SK-N-SH treated with all-trans-retinoic acid at 6 μM for 48 hours (cell line): ENCODE data around the gene ADCYAP1R1.

Experiments
- ATAC-seq: fragments of 200-7000 bp; cut with Tn5 transposase; 3 replicates; pipeline ENCODE4 v1.9.1; 2020; ENCODE audit warnings: mild to moderate bottlenecking, moderate library complexity
- ARNTL ChIP-seq: fragments of 450-650 bp; formaldehyde crosslinking; IDR thresholded peaks from 2 replicates; pipeline ENCODE4 v1.5.0; 2020; ENCODE audit warnings: low read depth, mild to moderate bottlenecking, moderate library complexity, borderline replicate concordance
- BACH2 ChIP-seq: fragments of 250-450 bp; sonication (Bioruptor Pico); IDR thresholded peaks from 2 replicates; pipeline ENCODE4 v1.9.0; 2021; ENCODE audit warnings: mild to moderate bottlenecking, borderline replicate concordance
- CSDC2 ChIP-seq: fragments of 250-450 bp; sonication (Bioruptor Pico); IDR thresholded peaks from 2 replicates; pipeline ENCODE4 v1.5.0; 2020; ENCODE audit warnings: mild to moderate bottlenecking, moderate library complexity
- GLIS3 ChIP-seq: fragments of 250-450 bp; sonication (Bioruptor Pico); IDR thresholded peaks from 2 replicates; pipeline ENCODE4 v1.5.0; 2020; ENCODE audit warnings: mild to moderate bottlenecking, moderate library complexity
- ISL1 ChIP-seq: fragments of 250-450 bp; sonication (Bioruptor Pico); IDR thresholded peaks from 2 replicates; pipeline ENCODE4 v2.1.2; 2022; ENCODE audit warnings: mild to moderate bottlenecking, moderate library complexity
- OSR1 ChIP-seq: fragments of 250-450 bp; sonication (Bioruptor Pico); IDR thresholded peaks from 2 replicates; pipeline ENCODE4 v1.8.0; 2022; ENCODE audit warnings: moderate library complexity, mild to moderate bottlenecking, inconsistent platforms
- PPARA ChIP-seq: fragments of 250-450 bp; sonication (Bioruptor Pico); IDR thresholded peaks from 2 replicates; pipeline ENCODE4 v1.5.0; 2020; ENCODE audit warnings: mild to moderate bottlenecking, borderline replicate concordance
- RARB ChIP-seq: fragments of 250-450 bp; sonication (Bioruptor Pico); IDR thresholded peaks from 2 replicates; pipeline ENCODE4 v1.8.0; 2021; ENCODE audit warnings: mild to moderate bottlenecking, moderate library complexity
- SNAI2 ChIP-seq: fragments of 250-450 bp; sonication (Bioruptor Pico); IDR thresholded peaks from 2 replicates; pipeline ENCODE4 v1.5.0; 2020; ENCODE audit warnings: mild to moderate bottlenecking, moderate library complexity
- TCF4 ChIP-seq: fragments of 250-450 bp; sonication (Bioruptor Pico); IDR thresholded peaks from 2 replicates; pipeline ENCODE4 v1.8.0; 2021; ENCODE audit warnings: mild to moderate bottlenecking, moderate library complexity, borderline replicate concordance
- TOX ChIP-seq: fragments of 250-450 bp; sonication (Bioruptor Pico); IDR thresholded peaks from 2 replicates; pipeline ENCODE4 v1.8.0; 2021; ENCODE audit warnings: mild to moderate bottlenecking, moderate library complexity, borderline replicate concordance
- TSHZ2 ChIP-seq: fragments of 250-450 bp; sonication (Bioruptor Pico); IDR thresholded peaks from 2 replicates; pipeline ENCODE4 v1.5.0; 2020; ENCODE audit warnings: mild to moderate bottlenecking, moderate library complexity
- ZC3H10 ChIP-seq: fragments of 250-450 bp; sonication (Bioruptor Pico); IDR thresholded peaks from 2 replicates; pipeline ENCODE4 v1.5.1; 2021; ENCODE audit warnings: mild to moderate bottlenecking, moderate library complexity
- ZFP3 ChIP-seq: fragments of 250-450 bp; sonication (Bioruptor Pico); IDR thresholded peaks from 2 replicates; pipeline ENCODE4 v1.5.0; 2020; ENCODE audit warnings: mild to moderate bottlenecking, moderate library complexity
- ZFP30 ChIP-seq: fragments of 450-650 bp; formaldehyde crosslinking; IDR thresholded peaks from 2 replicates; pipeline ENCODE4 v1.5.0; 2022; ENCODE audit warnings: mild to moderate bottlenecking, moderate library complexity
- ZNF565 ChIP-seq: fragments of 450-650 bp; formaldehyde crosslinking; conservative IDR thresholded peaks from 2 replicates; pipeline ENCODE4 v1.5.0; 2020; ENCODE audit warnings: low read depth, mild to moderate bottlenecking, moderate library complexity
- ZNF70 ChIP-seq: fragments of 450-650 bp; formaldehyde crosslinking; IDR thresholded peaks from 2 replicates; pipeline ENCODE4 v1.5.0; 2020; ENCODE audit warnings: mild to moderate bottlenecking, moderate library complexity
- ZNF8 ChIP-seq: fragments of 450-650 bp; formaldehyde crosslinking; IDR thresholded peaks from 2 replicates; pipeline ENCODE4 v1.5.0; 2020; ENCODE audit warnings: mild to moderate bottlenecking, moderate library complexity
- TF ChIP-seq, protein P1 (sequence below): fragments of 250-450 bp; sonication (Bioruptor Pico); IDR thresholded peaks from 2 replicates; pipeline ENCODE4 v1.8.0; 2021; ENCODE audit warnings: low read depth, mild to moderate bottlenecking, moderate library complexity, borderline replicate concordance
- TF ChIP-seq, protein P2 (sequence below): fragments of 250-450 bp; sonication (Bioruptor Pico); IDR thresholded peaks from 2 replicates; pipeline ENCODE4 v1.8.0; 2020; ENCODE audit warnings: mild to moderate bottlenecking, moderate library complexity, borderline replicate concordance
- TF ChIP-seq, protein P3 (sequence below): fragments of 250-450 bp; sonication (Bioruptor Pico); IDR thresholded peaks from 2 replicates; pipeline ENCODE4 v1.5.1; 2020; ENCODE audit warnings: low read depth, mild to moderate bottlenecking, moderate library complexity

ADCYAP1R1 gene

DNA sequence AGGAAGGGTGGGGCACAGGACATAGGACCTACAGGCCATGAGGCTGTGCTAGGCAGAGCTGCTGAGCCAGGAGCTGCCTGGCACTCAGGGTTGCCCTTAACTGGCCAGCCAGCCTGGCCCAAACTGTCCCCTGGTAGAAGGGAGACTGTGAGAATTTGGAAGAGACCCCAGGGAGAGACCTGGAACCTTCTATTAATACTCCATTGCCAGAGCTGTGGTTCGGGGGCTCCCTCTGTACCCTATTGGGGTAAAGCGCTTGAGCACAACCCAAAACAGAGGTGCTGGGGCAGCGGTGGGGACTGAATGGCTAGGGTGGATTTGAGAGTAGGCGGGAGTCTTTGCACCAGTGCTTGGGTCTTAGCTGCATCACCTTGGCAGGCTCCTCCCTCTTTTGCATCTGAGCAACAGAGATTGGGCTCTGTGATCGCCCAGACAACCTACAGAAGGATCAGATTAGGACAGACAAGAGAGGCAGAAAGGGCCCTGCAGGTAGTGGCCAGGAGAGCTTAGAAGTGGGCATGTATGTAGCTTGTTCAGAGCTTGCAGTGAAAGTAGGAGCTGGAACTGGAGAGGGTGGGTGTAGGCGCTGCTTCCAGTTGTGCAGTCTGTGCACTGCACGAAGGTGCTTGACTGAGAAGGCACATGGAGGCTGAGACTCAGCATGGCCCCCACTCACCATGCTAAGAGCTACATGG, 53.3 kb downstream of the ADCYAP1R1 start:
- TF ChIP-seq SNAI2 (CRISPR knock-in tag) = no peak
- TF ChIP-seq ZFP30 (CRISPR knock-in tag) = no peak
- TF ChIP-seq ZNF8 (CRISPR knock-in tag) = no peak
- TF ChIP-seq, all 23 proteins: peak for 0
- ATAC-seq = no peak

DNA sequence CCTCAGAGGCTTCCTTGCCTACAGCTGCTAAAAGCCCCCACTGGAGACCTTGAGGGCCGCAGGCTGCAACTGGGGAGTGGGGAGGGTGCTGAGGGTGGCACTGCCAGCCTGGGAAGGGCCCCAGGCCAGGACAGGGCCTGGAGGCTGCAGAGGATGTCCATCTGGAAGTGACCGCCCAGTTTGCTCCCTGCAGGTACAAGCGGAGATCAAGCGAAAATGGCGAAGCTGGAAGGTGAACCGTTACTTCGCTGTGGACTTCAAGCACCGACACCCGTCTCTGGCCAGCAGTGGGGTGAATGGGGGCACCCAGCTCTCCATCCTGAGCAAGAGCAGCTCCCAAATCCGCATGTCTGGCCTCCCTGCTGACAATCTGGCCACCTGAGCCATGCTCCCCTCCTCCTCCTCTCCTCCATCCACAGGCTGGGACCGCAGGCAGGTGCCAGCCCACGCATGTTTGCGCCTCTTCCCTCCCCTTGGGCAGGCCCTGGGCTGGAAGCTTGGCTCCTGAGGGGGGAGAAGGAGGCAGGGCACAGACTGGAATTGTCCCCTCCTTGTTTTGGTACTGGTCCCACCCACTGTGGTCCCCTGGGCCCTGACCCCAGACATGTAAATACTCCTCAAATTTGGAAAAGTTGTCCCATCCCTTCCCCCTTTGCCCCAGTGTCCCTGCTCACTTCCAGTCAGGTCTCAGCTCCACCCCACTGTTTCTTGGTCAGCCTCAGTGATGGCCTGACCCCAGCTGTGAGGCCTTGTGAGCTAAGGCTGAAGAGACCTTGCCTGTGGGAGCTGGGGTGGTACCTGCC, 54.4 kb downstream of the ADCYAP1R1 start:
- TF ChIP-seq SNAI2 (CRISPR knock-in tag) (no peak), CSDC2 (CRISPR knock-in tag) (no peak), ZNF8 (CRISPR knock-in tag) (no peak), RARB (CRISPR knock-in tag) (no peak), ZNF565 (CRISPR knock-in tag) (no peak), ISL1 (CRISPR knock-in tag) (no peak), ZFP30 (CRISPR knock-in tag) (no peak), ZC3H10 (CRISPR knock-in tag) (no peak), TOX (CRISPR knock-in tag) (no peak), TCF4 (CRISPR knock-in tag) (no peak), ARNTL (CRISPR knock-in tag) (no peak), ZNF70 (CRISPR knock-in tag) (no peak), ZFP3 (CRISPR knock-in tag) (no peak), GLIS3 (CRISPR knock-in tag) (no peak), BACH2 (CRISPR knock-in tag) (no peak), PPARA (CRISPR knock-in tag) (no peak), OSR1 (CRISPR knock-in tag) (no peak)
- TF ChIP-seq, protein P1, sequence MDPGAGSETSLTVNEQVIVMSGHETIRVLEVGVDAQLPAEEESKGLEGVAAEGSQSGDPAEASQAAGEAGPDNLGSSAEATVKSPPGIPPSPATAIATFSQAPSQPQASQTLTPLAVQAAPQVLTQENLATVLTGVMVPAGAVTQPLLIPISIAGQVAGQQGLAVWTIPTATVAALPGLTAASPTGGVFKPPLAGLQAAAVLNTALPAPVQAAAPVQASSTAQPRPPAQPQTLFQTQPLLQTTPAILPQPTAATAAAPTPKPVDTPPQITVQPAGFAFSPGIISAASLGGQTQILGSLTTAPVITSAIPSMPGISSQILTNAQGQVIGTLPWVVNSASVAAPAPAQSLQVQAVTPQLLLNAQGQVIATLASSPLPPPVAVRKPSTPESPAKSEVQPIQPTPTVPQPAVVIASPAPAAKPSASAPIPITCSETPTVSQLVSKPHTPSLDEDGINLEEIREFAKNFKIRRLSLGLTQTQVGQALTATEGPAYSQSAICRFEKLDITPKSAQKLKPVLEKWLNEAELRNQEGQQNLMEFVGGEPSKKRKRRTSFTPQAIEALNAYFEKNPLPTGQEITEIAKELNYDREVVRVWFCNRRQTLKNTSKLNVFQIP = no peak
- TF ChIP-seq, protein P2, sequence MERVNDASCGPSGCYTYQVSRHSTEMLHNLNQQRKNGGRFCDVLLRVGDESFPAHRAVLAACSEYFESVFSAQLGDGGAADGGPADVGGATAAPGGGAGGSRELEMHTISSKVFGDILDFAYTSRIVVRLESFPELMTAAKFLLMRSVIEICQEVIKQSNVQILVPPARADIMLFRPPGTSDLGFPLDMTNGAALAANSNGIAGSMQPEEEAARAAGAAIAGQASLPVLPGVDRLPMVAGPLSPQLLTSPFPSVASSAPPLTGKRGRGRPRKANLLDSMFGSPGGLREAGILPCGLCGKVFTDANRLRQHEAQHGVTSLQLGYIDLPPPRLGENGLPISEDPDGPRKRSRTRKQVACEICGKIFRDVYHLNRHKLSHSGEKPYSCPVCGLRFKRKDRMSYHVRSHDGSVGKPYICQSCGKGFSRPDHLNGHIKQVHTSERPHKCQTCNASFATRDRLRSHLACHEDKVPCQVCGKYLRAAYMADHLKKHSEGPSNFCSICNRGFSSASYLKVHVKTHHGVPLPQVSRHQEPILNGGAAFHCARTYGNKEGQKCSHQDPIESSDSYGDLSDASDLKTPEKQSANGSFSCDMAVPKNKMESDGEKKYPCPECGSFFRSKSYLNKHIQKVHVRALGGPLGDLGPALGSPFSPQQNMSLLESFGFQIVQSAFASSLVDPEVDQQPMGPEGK (CRISPR knock-in tag) = no peak
- TF ChIP-seq, protein P3, sequence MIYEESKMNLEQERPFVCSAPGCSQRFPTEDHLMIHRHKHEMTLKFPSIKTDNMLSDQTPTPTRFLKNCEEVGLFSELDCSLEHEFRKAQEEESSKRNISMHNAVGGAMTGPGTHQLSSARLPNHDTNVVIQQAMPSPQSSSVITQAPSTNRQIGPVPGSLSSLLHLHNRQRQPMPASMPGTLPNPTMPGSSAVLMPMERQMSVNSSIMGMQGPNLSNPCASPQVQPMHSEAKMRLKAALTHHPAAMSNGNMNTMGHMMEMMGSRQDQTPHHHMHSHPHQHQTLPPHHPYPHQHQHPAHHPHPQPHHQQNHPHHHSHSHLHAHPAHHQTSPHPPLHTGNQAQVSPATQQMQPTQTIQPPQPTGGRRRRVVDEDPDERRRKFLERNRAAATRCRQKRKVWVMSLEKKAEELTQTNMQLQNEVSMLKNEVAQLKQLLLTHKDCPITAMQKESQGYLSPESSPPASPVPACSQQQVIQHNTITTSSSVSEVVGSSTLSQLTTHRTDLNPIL (CRISPR knock-in tag) = no peak
- ATAC-seq = no peak

DNA sequence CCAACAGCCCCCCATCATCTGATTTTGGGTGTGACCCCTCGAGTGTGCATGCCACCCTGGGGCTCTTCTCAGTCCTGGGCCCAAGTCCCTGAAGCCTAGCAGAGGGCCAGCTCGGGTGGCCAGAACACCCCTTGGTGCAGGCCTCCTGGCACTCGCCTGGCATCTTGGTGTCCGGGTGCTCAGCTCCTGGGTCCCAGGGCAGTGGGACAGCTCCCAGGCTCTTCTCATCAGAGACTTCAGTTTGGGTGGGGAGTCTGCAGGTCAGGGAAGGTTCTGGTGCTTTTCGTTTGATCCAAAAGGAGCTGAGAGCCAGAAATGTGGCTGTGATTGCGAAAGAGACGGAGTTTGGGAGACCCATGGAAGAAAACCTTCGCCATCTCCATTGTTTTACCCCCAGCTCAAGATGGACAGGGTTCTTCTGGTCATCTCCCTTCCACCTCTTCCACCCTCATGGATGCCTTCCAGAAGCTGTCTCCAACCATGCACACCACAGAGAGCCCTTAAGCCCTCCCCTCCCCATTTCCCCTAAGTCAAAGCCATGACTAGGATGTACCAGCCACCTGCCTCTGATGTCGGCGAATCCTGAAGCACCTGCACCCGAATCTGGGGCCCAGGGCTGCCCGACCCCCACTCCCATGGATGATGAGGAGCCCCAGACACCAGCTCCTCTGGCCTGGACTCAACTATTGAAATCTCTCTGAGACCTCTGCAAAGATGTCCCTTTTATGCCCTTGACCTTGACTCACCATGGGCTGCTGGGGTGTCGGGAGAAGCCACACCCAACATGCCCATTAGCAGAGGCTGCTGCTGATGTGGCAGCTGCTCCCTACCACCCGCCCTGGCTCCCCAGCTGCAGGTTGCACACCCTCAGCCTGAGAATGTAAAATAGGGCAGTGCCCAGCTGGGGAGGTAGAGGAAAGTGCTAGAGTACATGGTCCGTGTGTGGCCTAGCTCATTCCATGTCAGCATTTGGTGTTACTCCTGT, 55.3 kb downstream of the ADCYAP1R1 start:
- TF ChIP-seq RARB (CRISPR knock-in tag) = no peak
- TF ChIP-seq TOX (CRISPR knock-in tag) = no peak
- no peak for TF ChIP-seq ZFP3 (CRISPR knock-in tag)
- TF ChIP-seq ZNF70 (CRISPR knock-in tag) = no peak
- TF ChIP-seq TSHZ2 (CRISPR knock-in tag) = no peak
- no peak for TF ChIP-seq GLIS3 (CRISPR knock-in tag)
- ATAC-seq = no peak
